ENCODE measurements around the gene RANBP1. TPM values are rescaled to one million over a fixed set of nuclear protein-coding genes. Genes with fewer than 3 reads are reported as not detected.

The RANBP1 gene
- total and polyA plus RNA-seq, 3 donors from 2014 or later, result 247 to 318 (median 284) TPM

- peaks cover 25% of the 10 kb centered on the region for H3K4me1 ChIP-seq
- H3K27ac ChIP-seq, result peak within 1 kb of the TSS; percentile 88
- H3K4me3 ChIP-seq, result peak within 1 kb of the TSS; percentile 94 to 98
- 0% methylated on average over 23 to 58 of the region's 88 CpGs for WGBS, 2 donors
- no peaks in the 10 kb centered on the region for H3K9me3 ChIP-seq
- peak; percentile 99 for DNase-seq
- H3K36me3 ChIP-seq (ENCODE audit: low read depth, missing control alignments), result no peaks in the 10 kb centered on the region
- H3K27me3 ChIP-seq, result no peaks in the 10 kb centered on the region
- intact Hi-C loops (cut with DNase I; ENCODE audit: low total_unique reads), result no loop called here
- TF ChIP-seq POLR2A (IDR thresholded peaks at IDR 0.05), result no peak
- peak in 2 of 3 experiments; percentile 9 to 33 for TF ChIP-seq CTCF (IDR thresholded peaks at IDR 0.05)
Observed at GRCh38 chr22:20116951-20117632, 1.2 kb downstream of the RANBP1 start, which contains the start of gene TRMT2A. Gene TRMT2A, minus strand, starts transcription at chr22:20117226. Its CDS starts 320 bp downstream, at chr22:20116906.

GRCh38 chr22:20117633-20118299, 1.9 kb downstream of the RANBP1 start:
- intact Hi-C loops (cut with DNase I; ENCODE audit: low total_unique reads), result no loop called here
- 0 to 1% methylated on average over 30 to 51 of the region's 66 CpGs for WGBS, 2 donors
- no peak for TF ChIP-seq CTCF (IDR thresholded peaks at IDR 0.05)
- no peak for TF ChIP-seq POLR2A (IDR thresholded peaks at IDR 0.05)
- H3K9me3 ChIP-seq, result no peaks in the 10 kb centered on the region
- no peaks in the 10 kb centered on the region for H3K36me3 ChIP-seq (ENCODE audit: low read depth, missing control alignments)
- H3K4me3 ChIP-seq, result peak overlapping the region; percentile 94 to 98
- H3K4me1 ChIP-seq, result peaks cover 25% of the 10 kb centered on the region
- H3K27me3 ChIP-seq, result no peaks in the 10 kb centered on the region
- DNase-seq, result no peak
- peak overlapping the region; percentile 63 to 88 for H3K27ac ChIP-seq

- no peaks in the 10 kb centered on the region for H3K9me3 ChIP-seq
- intact Hi-C loops (cut with DNase I; ENCODE audit: low total_unique reads), result no loop called here
- TF ChIP-seq CTCF (IDR thresholded peaks at IDR 0.05), result no peak
- no peak for TF ChIP-seq POLR2A (IDR thresholded peaks at IDR 0.05)
- no peaks in the 10 kb centered on the region for H3K27me3 ChIP-seq
- H3K36me3 ChIP-seq (ENCODE audit: low read depth, missing control alignments), result no peaks in the 10 kb centered on the region
- H3K4me3 ChIP-seq, result peak overlapping the region; percentile 94 to 98
- H3K27ac ChIP-seq, result peak overlapping the region; percentile 6 to 88
- peaks cover 25% of the 10 kb centered on the region for H3K4me1 ChIP-seq
- no peak for DNase-seq
- 6 to 7% methylated on average over 7 to 8 of the region's 8 CpGs for WGBS, 2 donors
Observed at GRCh38 chr22:20118300-20119020, 2.6 kb downstream of the RANBP1 start.

- intact Hi-C loops (cut with DNase I; ENCODE audit: low total_unique reads), result no loop called here
- H3K27me3 ChIP-seq, result no peaks in the 10 kb centered on the region
- H3K4me3 ChIP-seq, result no peak overlapping the region
- TF ChIP-seq CTCF (IDR thresholded peaks at IDR 0.05) (no peak), POLR2A (IDR thresholded peaks at IDR 0.05) (no peak)
- no peak for DNase-seq
- peaks cover 21% of the 10 kb centered on the region for H3K4me1 ChIP-seq
- no peak overlapping the region for H3K27ac ChIP-seq
- no peaks in the 10 kb centered on the region for H3K9me3 ChIP-seq
- WGBS, 2 donors, result 95% methylated on average over 17 to 22 of the region's 22 CpGs
- no peaks in the 10 kb centered on the region for H3K36me3 ChIP-seq (ENCODE audit: low read depth, missing control alignments)
Observed at GRCh38 chr22:20121856-20122415, 6.0 kb downstream of the RANBP1 start.
